NCI-H1048 (cell line): ENCODE results near the gene CCNO.

Experiments
- DNase-seq: peaks from one replicate; lab custom pipeline; 2025; lab: John Stamatoyannopoulos, UW

The CCNO gene, protein sequence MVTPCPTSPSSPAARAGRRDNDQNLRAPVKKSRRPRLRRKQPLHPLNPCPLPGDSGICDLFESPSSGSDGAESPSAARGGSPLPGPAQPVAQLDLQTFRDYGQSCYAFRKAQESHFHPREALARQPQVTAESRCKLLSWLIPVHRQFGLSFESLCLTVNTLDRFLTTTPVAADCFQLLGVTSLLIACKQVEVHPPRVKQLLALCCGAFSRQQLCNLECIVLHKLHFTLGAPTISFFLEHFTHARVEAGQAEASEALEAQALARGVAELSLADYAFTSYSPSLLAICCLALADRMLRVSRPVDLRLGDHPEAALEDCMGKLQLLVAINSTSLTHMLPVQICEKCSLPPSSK

DNA sequence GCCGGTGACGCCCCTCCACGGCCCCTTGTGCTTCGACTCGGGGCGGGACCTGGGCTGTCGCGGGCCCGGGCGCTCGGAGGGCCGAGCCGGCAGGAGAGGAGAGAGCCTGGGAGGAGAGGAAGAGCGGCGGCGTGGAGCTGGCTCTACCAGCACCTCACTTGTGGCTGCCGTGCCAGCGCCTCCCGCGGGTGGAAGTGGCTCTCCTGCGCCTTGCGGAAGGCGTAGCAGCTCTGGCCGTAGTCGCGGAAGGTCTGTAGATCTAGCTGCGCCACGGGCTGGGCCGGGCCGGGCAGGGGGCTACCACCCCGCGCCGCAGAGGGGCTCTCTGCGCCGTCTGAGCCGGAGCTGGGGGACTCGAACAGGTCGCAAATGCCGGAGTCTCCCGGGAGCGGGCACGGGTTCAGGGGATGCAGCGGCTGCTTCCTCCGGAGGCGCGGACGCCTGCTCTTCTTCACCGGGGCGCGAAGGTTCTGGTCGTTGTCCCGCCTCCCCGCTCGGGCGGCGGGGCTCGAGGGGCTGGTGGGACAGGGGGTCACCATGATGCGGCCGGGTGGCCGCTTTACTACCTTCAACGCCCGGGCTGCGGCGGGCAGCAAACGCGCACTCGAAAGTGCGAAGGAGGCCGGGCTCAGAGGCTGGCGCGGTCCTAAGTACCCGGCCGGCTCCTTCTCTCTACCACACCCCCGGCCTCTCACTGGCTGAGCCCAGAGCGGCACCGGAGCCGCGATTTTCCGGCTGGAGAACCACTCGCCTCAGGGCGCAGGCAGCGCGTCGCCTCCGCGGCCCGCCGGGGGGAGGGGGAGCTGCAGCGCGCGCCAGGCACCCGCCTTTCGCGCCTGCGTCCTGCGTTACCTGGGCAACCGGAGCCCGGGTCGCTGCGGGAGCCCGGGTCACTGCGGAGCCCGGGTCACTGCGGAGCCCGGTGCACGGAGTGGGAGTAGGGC, at the start of gene CCNO:
Gene CCNO, minus strand, starts transcription at position 624 of the 944 bp plus-strand sequence. Its CDS starts 85 bp downstream, at position 539.
- DNase-seq: peak; percentile 83

DNA sequence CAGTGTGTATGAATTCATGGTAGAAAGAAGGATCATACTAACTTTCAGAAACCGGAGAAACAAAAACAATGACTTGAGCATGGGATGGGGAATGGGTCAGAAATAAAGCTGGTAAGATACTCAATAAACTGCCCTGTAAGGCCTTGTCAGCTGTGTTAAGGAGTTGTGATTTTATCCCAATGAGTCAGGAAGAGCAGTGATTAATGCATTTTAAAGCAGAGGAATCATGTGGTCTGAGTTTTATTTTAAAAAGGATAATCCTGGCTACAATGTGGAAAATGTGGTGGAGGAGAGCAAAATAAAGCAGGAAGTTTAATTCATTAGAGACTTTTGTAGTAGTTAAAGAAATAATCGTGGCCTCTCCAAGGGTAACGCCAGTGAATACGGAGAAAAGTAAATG, 45.4 kb upstream of the CCNO start:
- no peak for DNase-seq

DNA sequence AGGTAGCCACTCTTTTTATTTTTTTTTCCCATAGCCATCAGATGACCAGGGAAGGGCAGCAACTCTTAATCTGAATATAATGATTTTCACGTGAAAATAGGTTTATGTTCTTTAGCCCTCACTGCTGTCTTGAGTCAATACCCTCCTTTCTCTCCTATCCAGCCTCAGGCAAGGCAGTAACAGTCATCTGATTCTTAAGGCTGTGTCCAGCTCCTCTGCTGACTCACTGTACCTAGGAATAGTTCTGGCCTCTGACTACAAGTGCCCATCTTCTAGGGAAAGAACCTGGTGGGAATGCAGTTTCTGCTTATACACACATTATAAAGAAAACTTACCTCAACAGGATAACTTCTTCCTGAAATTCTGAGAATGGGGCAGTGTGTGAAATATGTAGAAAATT, 43.4 kb upstream of the CCNO start:
- no peak for DNase-seq

DNA sequence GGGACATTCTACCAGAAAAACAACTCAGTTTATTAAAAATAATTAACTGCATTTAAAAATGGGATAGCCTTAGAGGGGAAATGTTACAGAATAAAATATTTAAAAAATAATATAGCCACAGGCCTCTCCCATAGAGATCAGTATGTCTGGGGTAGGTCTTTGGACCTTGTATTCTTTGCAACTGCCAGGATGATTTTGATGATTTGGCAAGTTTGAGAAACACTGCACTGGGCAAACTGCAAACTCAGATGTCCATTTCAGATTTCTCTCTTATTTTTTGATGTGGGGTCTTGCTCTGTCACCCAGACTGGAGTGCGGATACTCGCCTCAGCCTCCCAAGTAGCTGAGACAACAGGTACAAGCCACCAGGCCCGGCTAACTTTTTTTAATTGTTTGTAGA, 24.9 kb upstream of the CCNO start:
- DNase-seq: no peak

DNA sequence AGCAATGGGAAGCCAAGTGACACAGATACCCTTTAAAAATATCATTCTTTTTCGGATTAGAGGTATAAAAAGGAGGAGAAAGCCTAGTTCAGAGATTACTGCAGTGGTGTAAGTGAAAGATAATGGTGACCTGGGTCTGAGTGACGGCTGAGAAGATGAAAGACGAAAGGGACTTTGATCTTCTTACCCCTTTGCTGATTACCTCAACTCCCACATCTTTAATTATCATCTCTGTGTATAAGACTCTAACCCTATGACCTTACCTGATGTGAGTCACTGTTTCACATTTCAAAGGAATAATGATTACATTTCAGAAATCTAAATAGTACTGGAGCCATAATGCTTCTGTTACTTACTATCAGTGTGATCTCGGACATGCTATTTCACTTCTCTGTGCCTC, 21.4 kb upstream of the CCNO start:
- DNase-seq: no peak

DNA sequence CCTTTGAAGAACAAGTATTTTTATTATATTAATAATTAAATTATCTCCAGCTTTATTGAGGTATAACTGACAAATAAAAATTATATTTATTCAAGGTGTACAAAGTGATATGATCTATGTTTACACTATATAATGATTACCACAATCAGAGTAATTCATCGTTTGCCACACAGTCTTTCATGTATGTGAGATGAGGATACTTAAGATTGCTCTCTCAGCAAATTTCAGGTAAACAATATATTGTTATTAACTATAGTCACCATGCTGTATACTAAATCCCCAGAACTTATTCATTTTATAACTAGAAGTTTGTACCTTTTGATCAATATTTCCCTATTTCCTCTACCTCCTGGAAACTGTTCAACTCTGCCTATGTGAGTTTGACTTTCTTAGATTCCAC, 16.7 kb upstream of the CCNO start:
- no peak for DNase-seq

DNA sequence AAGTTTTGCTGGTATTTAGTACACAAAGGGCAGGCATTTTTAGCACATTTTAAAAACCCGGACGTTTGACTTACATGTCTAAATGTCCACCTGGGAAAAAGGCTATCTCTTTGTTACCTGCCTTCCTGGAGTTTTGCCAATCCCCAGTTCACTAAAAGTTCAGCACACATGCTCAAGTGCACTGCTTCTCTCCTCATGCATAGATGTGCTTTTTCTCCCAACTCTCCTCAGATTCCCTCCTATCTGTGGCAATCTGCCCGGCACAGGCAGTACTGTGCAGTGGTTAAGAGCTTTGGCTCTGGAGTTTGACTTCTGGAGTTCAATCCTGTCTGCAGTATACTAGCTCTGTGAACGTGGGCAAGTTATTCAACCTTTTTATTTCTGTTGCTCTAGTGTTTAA, 8.3 kb upstream of the CCNO start:
- no peak for DNase-seq

DNA sequence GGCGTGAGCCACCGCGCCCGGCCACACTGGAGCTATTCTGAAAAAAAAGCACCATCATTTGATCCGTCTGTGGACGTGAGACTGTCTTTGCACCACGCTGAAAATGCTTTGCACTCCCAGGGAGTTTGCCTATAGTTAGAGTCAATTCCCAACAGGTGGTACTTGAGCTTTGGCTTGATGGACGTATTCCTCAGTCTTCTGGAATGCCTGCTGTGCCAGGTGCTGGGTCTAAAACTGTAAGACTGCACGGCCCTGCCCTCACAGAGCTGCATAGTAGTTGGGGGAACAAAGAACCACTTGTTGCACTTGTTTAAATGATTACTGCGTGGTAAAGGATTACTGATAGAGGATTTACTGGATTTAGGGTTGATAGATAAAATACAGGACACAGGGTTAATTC, 3.4 kb upstream of the CCNO start:
- no peak for DNase-seq

DNA sequence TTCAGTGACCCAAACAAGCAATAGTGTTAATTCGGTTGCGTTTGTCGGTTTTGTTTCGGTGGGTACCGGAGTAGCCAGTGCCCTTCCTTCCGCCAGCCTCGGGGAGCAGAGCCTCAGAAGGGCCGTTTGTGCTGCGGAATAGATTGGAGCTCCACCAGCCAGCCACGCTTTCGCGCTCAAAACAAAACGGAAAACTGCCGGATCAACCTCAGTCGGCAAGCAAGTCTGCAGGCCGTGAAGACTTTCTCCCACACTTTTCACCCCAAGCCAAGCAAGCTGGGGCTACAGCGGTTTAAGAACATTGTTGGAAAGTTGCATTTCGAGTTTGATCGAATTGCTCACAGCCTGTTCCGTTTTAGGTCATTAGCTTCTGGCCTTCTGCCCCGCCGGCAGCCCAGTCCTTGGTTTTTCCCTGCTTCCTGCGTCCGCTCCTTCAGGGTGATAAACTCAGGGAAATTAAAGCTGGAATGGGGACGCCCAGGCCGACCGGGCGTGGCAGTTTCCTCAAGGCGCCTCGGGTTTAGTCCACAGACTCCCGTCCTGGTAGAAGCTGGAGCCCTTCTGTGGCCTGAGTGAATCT, 803 bp upstream of the CCNO start:
- no peak for DNase-seq

DNA sequence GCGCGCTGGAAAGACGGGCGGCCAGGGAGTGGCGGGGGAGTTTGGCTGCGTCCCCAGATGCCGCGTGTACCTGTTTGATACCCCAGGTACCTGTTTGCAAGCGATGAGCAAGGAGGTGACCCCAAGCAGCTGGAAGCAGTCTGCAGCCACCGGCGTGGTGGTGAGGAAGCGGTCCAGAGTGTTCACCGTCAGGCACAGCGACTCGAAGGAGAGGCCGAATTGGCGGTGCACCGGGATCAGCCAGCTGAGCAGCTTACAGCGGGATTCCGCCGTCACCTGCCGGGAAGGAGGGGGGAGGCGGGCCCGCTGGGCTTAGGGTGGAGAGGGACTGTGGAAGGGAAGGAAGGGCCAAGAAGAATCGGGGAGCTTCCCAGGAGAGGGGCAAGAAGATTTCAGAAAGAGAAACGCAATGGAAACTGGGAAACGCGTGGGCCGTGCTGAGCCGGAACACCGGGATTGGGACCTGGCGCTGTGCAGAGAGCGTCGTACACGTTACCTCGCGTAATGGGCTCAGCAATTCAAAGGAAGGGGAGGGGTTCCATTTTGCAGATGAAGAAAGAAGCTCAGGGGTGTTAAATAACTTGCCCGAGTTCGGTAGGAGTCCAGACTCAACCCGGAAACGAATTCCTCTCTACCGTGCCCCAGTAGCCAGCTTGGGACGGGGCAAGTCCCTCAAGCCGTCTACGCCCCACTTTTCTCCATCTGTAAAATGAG, 980 bp downstream of the CCNO start:
- DNase-seq: no peak

DNA sequence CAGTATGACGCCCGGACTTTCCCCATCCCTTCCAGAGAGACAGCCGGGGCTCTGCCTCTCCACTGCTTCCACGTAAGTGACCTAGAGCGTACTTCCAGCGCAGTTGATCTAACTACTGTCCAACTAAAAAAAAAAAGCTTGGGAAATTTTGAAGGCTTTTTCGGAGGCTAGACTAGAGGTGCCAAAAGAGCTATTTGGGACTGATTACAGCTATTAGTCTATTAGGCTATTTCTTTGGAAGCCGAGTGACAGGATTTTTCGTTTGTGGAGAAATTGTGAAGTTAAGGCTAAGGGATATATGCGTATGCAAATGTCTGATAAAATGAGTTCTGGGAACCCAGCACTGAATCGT, 1.5 kb downstream of the CCNO start:
- DNase-seq: no peak

DNA sequence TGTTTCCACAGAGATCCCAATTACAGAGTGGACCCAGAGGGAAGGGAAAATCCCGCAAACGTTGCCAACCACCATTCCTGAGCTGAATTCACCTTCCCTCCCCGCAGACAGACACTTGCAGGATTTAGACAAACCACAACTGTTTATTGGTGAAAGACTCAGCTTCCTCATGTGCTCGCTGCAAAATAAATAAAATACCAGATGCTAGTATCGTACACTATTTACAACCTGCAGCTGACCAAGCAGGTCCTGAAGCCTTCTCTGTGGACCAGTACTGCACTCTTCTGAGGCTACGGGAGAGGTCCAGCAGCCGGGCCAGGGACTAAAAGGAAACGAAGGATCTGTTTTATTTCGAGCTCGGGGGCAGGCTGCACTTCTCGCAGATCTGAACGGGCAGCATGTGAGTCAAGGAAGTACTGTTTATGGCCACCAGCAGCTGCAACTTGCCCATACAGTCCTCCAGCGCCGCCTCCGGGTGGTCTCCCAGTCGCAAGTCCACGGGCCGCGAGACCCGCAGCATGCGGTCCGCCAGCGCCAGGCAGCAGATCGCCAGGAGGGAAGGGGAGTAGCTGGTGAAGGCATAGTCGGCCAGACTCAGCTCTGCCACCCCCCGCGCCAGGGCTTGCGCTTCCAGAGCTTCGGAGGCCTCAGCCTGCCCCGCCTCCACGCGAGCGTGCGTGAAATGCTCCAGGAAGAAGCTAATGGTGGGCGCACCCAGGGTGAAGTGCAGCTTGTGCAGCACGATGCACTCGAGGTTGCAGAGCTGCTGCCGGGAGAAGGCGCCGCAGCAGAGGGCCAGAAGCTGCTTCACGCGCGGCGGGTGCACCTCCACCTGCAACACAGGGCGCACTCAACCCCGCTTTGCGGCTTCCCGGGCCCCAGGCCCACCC, 2.1 kb downstream of the CCNO start:
- DNase-seq: no peak

DNA sequence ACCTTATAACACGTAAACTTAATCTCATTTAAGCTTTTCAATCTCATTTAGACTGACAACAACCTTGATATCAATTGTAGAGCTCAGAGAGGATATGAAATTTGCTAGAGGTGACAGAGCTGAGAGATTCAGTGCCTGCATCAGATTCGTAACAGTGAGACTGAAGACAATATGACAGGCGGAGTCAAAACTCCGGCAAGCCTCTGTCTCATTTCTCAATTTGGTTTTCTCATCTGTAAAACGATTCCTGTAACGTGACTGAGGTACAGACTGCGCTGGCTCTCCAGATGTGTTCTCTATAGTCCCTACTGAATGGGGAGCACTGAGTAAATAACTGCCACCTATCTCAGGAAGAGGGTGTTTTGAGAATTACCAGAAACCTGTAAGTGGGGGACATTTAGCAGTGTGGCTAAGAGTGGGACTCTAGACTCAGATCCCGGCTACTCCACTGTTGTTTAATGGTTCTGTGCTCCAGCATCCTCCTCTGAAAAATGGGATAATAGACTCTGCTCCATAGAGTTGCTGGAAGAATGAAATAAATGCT, 3.2 kb downstream of the CCNO start:
- DNase-seq: no peak

DNA sequence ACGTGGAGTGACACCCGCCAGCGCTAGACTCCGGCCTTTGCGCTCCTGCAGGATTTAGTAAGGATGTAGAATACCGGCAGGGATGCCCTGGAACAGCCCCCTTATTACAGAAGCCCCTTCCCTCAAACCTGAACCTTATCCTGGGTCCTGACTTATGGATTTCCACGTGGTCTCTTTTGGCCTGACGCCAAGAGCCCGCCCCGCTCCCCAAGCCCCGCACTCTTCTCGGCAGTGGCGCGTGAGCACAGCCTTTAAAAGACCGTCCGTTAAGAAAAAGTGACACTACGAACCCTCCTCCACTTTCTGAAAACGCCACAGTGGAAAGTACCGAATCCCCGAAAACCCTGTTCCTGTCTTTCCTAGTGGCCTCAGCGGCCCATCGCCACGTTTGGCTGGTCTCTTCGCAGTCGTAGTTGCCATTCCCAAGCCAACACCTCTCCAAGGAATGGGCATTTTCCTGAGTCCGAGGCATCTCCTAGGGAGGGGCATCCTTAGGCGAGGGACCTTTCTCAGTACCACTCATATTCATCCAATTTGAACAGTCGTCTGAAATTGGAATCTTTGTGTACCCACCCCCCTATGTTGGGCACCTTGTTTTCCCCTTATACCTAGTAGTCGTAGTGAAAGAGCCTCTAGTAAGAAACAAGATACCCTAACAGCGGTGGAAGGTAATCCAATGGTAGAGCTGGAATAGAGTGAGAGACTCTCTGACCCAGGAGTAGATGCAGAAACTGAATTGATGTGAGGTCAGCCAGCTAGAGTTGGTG, 5.6 kb downstream of the CCNO start:
- DNase-seq: no peak

DNA sequence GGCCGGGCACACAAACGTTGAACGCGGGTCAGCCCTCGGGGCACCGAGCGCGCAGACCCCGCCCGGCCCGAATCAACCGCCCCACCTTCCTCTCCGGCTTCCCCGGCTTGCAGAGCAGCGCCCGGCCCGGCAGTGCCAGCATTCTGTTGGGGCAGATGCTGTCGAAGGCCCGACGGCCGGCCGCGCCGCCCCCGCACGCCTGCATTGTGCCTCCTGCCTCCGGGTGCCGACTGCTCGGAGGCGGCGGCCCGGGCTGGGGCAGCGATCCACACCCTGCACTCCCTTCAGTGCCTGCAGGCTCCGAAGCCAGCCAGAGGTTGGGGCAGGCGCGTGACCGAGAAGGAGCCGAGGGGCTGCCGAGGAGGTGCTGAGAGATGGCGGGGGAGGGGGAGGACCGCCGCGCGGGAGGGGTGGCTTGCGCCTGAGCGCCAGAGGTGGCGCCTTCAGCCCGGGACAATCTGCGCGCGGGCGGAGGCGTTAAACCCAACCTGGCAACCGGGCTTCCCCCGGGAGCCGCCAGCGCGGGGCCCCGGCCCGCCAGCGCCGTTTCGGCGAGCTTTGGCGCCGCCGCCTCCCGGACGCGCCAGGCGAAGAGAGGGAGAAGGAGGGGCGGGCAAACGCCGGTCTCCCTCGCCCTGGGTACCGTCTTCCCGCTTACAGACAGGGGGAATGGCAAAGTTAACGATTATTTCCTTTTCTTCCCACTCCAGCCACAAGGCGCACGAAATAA, 6.3 kb downstream of the CCNO start, which contains the start of gene MCIDAS:
Gene MCIDAS, minus strand, starts transcription at position 382 of the 730 bp plus-strand sequence. Its CDS starts 177 bp downstream, at position 205.
- no peak for DNase-seq

DNA sequence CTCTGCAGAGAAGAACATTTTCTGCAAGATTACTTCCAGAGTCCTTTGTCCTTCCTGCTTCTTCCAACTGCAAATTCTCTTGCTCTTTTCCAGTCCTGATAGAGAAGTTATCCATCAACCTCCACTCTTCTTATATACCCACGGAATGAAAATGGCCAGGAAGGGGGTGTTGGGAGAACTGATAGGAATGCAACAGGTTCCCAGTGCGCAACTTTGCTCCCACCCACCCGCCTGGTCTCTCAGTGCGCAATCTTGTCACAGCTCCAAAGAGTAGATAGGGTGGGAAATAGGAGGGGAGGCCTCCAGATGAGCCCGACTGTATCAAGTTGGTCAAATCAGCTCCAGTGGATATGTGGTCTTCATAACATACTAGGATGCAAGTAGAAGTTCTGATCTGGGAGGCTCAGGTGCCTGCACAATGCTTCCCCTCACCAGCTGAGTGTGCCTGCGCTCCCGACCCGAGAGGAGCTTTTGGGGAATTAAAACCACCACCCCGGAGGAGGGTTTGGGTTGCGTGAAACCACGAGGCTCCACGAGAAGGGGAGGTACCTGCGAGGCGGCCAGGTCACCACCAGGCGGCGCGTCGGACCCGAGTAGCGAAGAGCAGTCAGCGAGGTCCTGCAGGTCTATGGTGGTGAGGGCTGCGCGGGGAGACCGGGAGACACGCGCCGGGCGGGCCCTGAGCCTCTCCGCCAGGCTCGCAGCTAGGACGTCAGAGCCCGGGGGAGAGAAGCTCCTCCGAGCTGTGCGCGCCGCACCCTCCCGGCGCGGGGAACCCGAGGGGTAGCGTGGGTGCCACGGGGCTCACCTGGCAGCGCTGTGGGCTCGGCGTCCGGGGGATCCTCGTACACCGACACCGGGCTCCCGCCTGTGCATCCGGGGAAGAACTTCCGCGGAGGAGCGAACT, 7.1 kb downstream of the CCNO start:
- DNase-seq: peak; percentile 61

DNA sequence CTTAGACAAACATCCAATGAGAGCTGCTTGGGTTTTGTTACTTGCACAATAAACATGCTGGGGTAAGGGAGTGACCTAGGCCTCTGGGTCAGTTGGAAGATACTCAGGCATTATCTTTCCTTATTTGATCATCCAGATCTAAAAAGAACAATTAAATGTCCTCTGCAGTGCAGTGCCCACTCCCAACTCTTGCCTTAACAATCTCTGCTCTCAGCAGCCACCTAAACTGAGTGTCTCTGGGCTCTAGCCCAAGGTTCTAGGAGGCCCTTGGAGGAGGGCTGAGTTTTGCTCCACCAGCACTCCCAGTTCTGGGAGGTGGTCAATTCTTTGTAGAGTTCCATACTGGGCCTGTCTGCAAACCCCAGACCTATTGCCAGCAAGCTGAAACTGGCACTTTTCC, 8.1 kb downstream of the CCNO start:
- DNase-seq: no peak

DNA sequence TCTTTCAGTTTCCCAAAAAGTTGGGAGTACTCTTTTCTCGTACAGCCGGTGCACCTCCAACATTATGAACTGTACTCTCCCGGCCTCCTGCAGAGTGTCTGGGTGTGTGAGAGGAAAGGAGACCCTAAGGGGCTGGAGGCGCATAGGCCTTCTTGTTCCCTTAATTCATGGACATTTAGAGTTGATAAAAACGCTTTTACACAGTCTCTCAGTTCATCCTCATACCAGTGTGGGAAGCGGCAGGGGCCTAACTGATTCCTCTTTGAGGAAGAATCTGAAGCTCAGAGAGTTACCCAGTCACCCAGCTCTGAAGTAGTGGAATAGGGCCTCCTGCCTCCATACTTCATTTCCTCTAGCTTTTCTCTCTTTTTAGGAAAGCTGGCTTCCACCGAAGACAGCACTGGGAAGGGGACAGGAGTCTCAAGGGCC, 9.6 kb downstream of the CCNO start:
- DNase-seq: no peak
